Erythroblast (primary cell): ENCODE results near the gene PLXNA2.

Experiments
- GATA1 ChIP-seq: IDR thresholded peaks from 2 replicates; pipeline ENCODE4 v1.6.1; 2011; ENCODE audit warnings: low read depth, mild to moderate bottlenecking, control low read depth, low read length, moderate library complexity
- POLR2A ChIP-seq: IDR thresholded peaks from 2 replicates; pipeline ENCODE4 v1.6.1; 2011; ENCODE audit warnings: mild to moderate bottlenecking, low read length

GRCh38 chr1:208189183-208189582 is 55.0 kb downstream of the PLXNA2 start:
- no peak for TF ChIP-seq POLR2A
- no peak for TF ChIP-seq GATA1
